ENCODE data around the gene IRF9. TPM values are rescaled to one million over a fixed set of nuclear protein-coding genes. Genes with fewer than 3 reads are reported as not detected.

The IRF9 gene
- total and polyA plus RNA-seq, 7 experiments from 2014 or later: 73.3 to 337 (median 134) TPM

GRCh38 chr14:24172871-24173281 is 11.8 kb downstream of the IRF9 start:
- POLR2A ChIA-PET: interaction anchor here (0.7 to 2.4 kb wide), 6 partner anchors 10 to 64 kb away, joined by 3 to 11 read pairs (median 4); partner anchors contain the start of genes DCAF11, IRF9 and NRL
- ATAC-seq (no peak), DNase-seq (no peak)
- Mint-ChIP-seq H3K4me1 (peaks cover 9 to 47% (median 37%) of the 10 kb centered on the region in 7 donors), H3K9me3 (no peaks in the 10 kb centered on the region), H3K36me3 (peaks cover 0 to 39% (median 12%) of the 10 kb centered on the region in 5 donors), H3K27ac (peak overlapping the region; percentile 19 to 88 (median 75)), H3K27me3 (no peaks in the 10 kb centered on the region), H3K4me3 (peak overlapping the region in 9 of 10 donors; percentile 33 to 94 (median 66))
- H3K27me3 ChIP-seq (ENCODE audit: control insufficient read depth in 2 of 2, insufficient read depth in 2 of 2, low read length in 2 of 2): no peaks in the 10 kb centered on the region
- no peak overlapping the region for H3K4me3 ChIP-seq (ENCODE audit: low read length)
- CTCF ChIA-PET: no interaction called here
- peak overlapping the region; percentile 1 for H3K27ac ChIP-seq (ENCODE audit: low read depth, low read length)
- no peaks in the 10 kb centered on the region for H3K9me3 ChIP-seq (ENCODE audit: control insufficient read depth in 2 of 3, low read length in 3 of 3)
- H3K36me3 ChIP-seq (ENCODE audit: control insufficient read depth in 2 of 3, insufficient read depth in 3 of 3, low read length in 3 of 3): peaks cover 6 to 32% (median 6%) of the 10 kb centered on the region in 3 experiments
- intact Hi-C loops (cut with micrococcal nuclease): no loop called here
- peaks cover 0 to 13% of the 10 kb centered on the region in 2 donors for H3K4me1 ChIP-seq (ENCODE audit: control insufficient read depth in 2 of 2, insufficient read depth in 2 of 2, low read length in 2 of 2)

- peaks cover 0 to 7% of the 10 kb centered on the region in 2 donors for H3K4me1 ChIP-seq (ENCODE audit: control insufficient read depth in 2 of 2, insufficient read depth in 2 of 2, low read length in 2 of 2)
- peak overlapping the region in 1 of 9 donors; percentile 81 for H3K27ac Mint-ChIP-seq
- ChIA-PET CTCF (interaction anchor here (0.5 to 0.7 kb wide), 2 partner anchors 62 to 146 kb away, joined by 4 to 8 read pairs; partner anchors contain the start of gene DCAF11), POLR2A (interaction anchor here (0.6 to 1.1 kb wide), 3 partner anchors 12 to 87 kb away, joined by 3 read pairs; partner anchors contain the start of gene IPO4)
- no peak overlapping the region for H3K4me3 Mint-ChIP-seq
- intact Hi-C loops (cut with micrococcal nuclease): no loop called here
- H3K4me1 Mint-ChIP-seq: peaks cover under 1 to 26% (median 18%) of the 10 kb centered on the region in 7 donors
- ATAC-seq (no peak), DNase-seq (no peak)
- H3K27ac ChIP-seq (ENCODE audit: low read depth, low read length): no peak overlapping the region
- H3K9me3 ChIP-seq (ENCODE audit: control insufficient read depth in 2 of 3, low read length in 3 of 3): no peaks in the 10 kb centered on the region
- peaks cover 0 to 39% (median 4%) of the 10 kb centered on the region in 5 donors for H3K36me3 Mint-ChIP-seq
- H3K27me3 ChIP-seq (ENCODE audit: control insufficient read depth in 2 of 2, insufficient read depth in 2 of 2, low read length in 2 of 2): no peaks in the 10 kb centered on the region
- no peaks in the 10 kb centered on the region for H3K9me3 Mint-ChIP-seq
- H3K36me3 ChIP-seq (ENCODE audit: control insufficient read depth in 2 of 3, insufficient read depth in 3 of 3, low read length in 3 of 3): peaks cover 0 to 57% (median 13%) of the 10 kb centered on the region in 3 experiments
- H3K4me3 ChIP-seq (ENCODE audit: low read length): no peak overlapping the region
- no peaks in the 10 kb centered on the region for H3K27me3 Mint-ChIP-seq
These were observed 15.5 kb downstream of the IRF9 start for GRCh38 chr14:24176599-24176998.

DNA sequence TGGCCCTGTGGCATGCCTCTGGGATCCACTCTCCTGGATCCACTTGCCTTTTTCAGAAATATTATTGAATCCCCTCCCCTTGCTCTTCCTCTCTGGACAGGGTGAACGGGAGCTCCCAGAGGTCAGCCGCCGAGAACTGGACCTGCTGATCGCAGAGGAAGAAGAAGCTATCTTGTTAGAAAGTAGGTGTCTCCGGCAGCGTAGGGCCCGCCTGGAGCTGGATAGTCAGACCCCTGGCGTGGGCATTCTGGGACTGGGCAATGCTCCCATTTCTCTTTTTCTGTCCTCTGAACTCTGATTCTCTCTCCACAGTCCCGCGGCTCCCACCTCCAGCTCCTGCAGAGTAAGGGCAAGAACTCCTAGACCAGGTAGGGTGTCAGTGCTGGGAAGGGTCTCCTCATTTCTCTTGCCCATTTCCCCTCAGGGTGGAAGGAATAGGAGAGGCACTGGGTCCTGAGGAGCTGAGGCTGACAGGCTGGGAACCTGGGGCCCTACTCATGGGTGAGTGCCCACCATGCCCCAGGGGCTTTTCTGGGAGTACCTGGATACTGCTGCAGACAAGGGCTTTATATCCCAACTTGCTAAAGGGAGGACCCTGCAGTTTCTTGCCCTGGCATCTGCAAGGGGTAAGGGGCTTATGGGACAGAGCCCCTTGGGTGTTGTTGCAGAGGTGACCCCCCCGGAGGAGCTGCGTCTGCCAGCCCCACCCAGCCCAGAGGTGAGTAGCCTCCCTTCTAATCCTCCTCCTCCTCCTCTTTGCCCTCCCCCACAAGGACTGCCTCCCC is 16.2 kb downstream of the IRF9 start:
- H3K4me1 Mint-ChIP-seq: peaks cover 0 to 21% (median 15%) of the 10 kb centered on the region in 7 donors
- Histone ChIP-seq H3K4me3 (ENCODE audit: low read length) (no peak overlapping the region), H3K9me3 (ENCODE audit: control insufficient read depth in 2 of 3, low read length in 3 of 3) (no peaks in the 10 kb centered on the region), H3K27me3 (ENCODE audit: control insufficient read depth in 2 of 2, insufficient read depth in 2 of 2, low read length in 2 of 2) (no peaks in the 10 kb centered on the region), H3K27ac (ENCODE audit: low read depth, low read length) (no peak overlapping the region), H3K4me1 (ENCODE audit: control insufficient read depth in 2 of 2, insufficient read depth in 2 of 2, low read length in 2 of 2) (peaks cover 0 to 2% of the 10 kb centered on the region in 2 donors), H3K36me3 (ENCODE audit: control insufficient read depth in 2 of 3, insufficient read depth in 3 of 3, low read length in 3 of 3) (peaks cover 0 to 63% (median 13%) of the 10 kb centered on the region in 3 experiments)
- POLR2A ChIA-PET: interaction anchor here (0.9 to 1.1 kb wide), 2 partner anchors 11 to 22 kb away, joined by 3 read pairs; partner anchors contain the start of gene IPO4
- CTCF ChIA-PET: interaction anchor here (0.5 kb wide), 1 partner anchor 146 kb away, joined by 8 read pairs; no protein-coding TSS in a partner anchor
- ATAC-seq (no peak), DNase-seq (no peak)
- no peak overlapping the region for H3K4me3 Mint-ChIP-seq
- intact Hi-C loops (cut with micrococcal nuclease): no loop called here
- peak overlapping the region in 3 of 9 donors; percentile 69 to 81 (median 72) for H3K27ac Mint-ChIP-seq
- H3K36me3 Mint-ChIP-seq: peaks cover 0 to 39% (median 4%) of the 10 kb centered on the region in 5 donors
- no peaks in the 10 kb centered on the region for H3K27me3 Mint-ChIP-seq
- H3K9me3 Mint-ChIP-seq: no peaks in the 10 kb centered on the region

DNA sequence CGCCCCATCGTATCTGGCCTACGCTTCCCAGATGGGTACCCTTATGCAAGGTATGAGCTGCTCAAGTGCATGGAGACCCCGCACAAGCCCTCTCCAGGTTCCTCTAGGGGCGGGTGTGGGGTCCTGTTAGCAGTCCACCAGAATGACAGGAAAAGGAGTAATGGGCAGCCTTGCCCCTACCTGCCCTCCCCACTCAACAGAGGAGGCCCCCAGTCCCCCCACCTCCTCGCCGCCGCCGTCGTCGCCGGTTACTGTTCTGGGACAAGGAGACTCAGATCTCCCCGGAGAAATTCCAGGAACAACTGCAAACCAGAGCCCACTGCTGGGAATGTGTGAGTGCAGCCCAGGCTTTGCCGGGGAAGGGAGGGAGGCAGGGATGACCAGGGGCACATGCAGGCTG is 16.8 kb downstream of the IRF9 start:
- intact Hi-C loops (cut with micrococcal nuclease): no loop called here
- Mint-ChIP-seq H3K9me3 (peaks cover 0 to 2% (median 0%) of the 10 kb centered on the region in 11 donors), H3K4me1 (peaks cover 0 to 20% (median 12%) of the 10 kb centered on the region in 7 donors), H3K4me3 (no peak overlapping the region), H3K27me3 (no peaks in the 10 kb centered on the region), H3K27ac (peak overlapping the region in 1 of 9 donors; percentile 24), H3K36me3 (peaks cover 0 to 38% (median 4%) of the 10 kb centered on the region in 5 donors)
- no peak overlapping the region for H3K27ac ChIP-seq (ENCODE audit: low read depth, low read length)
- peaks cover 0 to 70% (median 15%) of the 10 kb centered on the region in 3 experiments for H3K36me3 ChIP-seq (ENCODE audit: control insufficient read depth in 2 of 3, insufficient read depth in 3 of 3, low read length in 3 of 3)
- DNase-seq: no peak
- no peaks in the 10 kb centered on the region for H3K4me1 ChIP-seq (ENCODE audit: control insufficient read depth in 2 of 2, insufficient read depth in 2 of 2, low read length in 2 of 2)
- CTCF ChIA-PET: no interaction called here
- no peak for ATAC-seq
- H3K9me3 ChIP-seq (ENCODE audit: control insufficient read depth in 2 of 3, low read length in 3 of 3): no peaks in the 10 kb centered on the region
- POLR2A ChIA-PET: interaction anchor here (2.7 kb wide), 1 partner anchor 11 kb away, joined by 9 read pairs; the partner anchor contains the start of gene IPO4
- H3K27me3 ChIP-seq (ENCODE audit: control insufficient read depth in 2 of 2, insufficient read depth in 2 of 2, low read length in 2 of 2): no peaks in the 10 kb centered on the region
- no peak overlapping the region for H3K4me3 ChIP-seq (ENCODE audit: low read length)

DNA sequence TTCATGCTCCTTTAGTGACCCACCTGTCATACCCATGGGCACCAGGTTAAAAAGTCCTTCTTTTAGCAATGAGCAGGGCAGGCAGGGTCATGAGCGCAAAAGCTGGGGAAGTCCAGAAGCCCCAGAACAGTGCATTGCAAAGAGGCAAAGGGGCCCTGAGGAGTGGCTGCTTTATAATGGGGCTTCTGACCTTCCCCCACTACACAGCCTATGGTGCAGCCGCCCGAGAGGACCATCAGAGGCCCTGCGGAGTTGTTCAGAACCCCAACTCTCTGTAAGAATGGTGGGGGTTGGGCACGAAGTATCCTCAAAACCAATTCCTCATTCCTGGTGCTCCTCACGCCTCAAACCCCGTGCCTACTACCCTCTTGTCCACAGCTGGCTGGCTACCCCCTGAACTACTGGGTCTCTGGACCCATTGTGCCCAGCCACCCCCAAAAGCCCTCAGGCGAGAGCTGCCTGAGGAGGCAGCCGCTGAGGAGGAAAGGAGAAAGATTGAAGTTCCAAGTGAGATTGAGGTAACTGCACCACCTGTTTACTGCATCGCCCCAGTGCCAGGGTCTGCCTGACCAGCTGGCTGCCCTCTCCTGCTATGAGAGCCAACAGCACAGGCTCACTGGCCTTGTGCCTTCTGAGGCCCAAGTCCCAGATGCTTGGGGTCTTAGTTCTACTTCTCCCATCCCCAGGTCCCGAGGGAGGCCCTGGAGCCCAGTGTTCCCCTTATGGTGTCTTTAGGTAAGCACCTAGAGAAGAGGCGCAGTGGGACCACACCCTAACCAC is 17.5 kb downstream of the IRF9 start:
- Mint-ChIP-seq H3K9me3 (peaks cover 0 to 2% (median 0%) of the 10 kb centered on the region in 11 donors), H3K27ac (peak overlapping the region in 2 of 9 donors; percentile 32 to 75), H3K4me1 (peaks cover 0 to 18% (median 5%) of the 10 kb centered on the region in 7 donors), H3K27me3 (no peaks in the 10 kb centered on the region), H3K4me3 (no peak overlapping the region), H3K36me3 (peaks cover 0 to 35% (median 4%) of the 10 kb centered on the region in 5 donors)
- ATAC-seq (no peak), DNase-seq (no peak)
- Histone ChIP-seq H3K9me3 (ENCODE audit: control insufficient read depth in 2 of 3, low read length in 3 of 3) (no peaks in the 10 kb centered on the region), H3K4me1 (ENCODE audit: control insufficient read depth in 2 of 2, insufficient read depth in 2 of 2, low read length in 2 of 2) (no peaks in the 10 kb centered on the region), H3K27me3 (ENCODE audit: control insufficient read depth in 2 of 2, insufficient read depth in 2 of 2, low read length in 2 of 2) (no peaks in the 10 kb centered on the region), H3K4me3 (ENCODE audit: low read length) (no peak overlapping the region), H3K27ac (ENCODE audit: low read depth, low read length) (no peak overlapping the region), H3K36me3 (ENCODE audit: control insufficient read depth in 2 of 3, insufficient read depth in 3 of 3, low read length in 3 of 3) (peaks cover 0 to 77% (median 20%) of the 10 kb centered on the region in 3 experiments)
- CTCF ChIA-PET: no interaction called here
- POLR2A ChIA-PET: interaction anchor here (0.6 to 2.7 kb wide), 4 partner anchors 10 to 63 kb away, joined by 3 to 9 read pairs (median 4); partner anchors contain the start of gene IPO4
- intact Hi-C loops (cut with micrococcal nuclease): no loop called here

GRCh38 chr14:24179294-24179960 is 18.4 kb downstream of the IRF9 start:
- no peak overlapping the region for H3K4me3 Mint-ChIP-seq
- Histone ChIP-seq H3K27me3 (ENCODE audit: control insufficient read depth in 2 of 2, insufficient read depth in 2 of 2, low read length in 2 of 2) (no peaks in the 10 kb centered on the region), H3K4me3 (ENCODE audit: low read length) (no peak overlapping the region), H3K9me3 (ENCODE audit: control insufficient read depth in 2 of 3, low read length in 3 of 3) (no peaks in the 10 kb centered on the region), H3K27ac (ENCODE audit: low read depth, low read length) (no peak overlapping the region), H3K4me1 (ENCODE audit: control insufficient read depth in 2 of 2, insufficient read depth in 2 of 2, low read length in 2 of 2) (no peaks in the 10 kb centered on the region), H3K36me3 (ENCODE audit: control insufficient read depth in 2 of 3, insufficient read depth in 3 of 3, low read length in 3 of 3) (peaks cover 0 to 83% (median 20%) of the 10 kb centered on the region in 3 experiments)
- ChIA-PET CTCF (no interaction called here), POLR2A (interaction anchor here (0.6 to 2.7 kb wide), 4 partner anchors 10 to 63 kb away, joined by 3 to 9 read pairs (median 4); partner anchors contain the start of gene IPO4)
- DNase-seq: no peak
- peak overlapping the region in 5 of 9 donors; percentile 32 to 75 (median 59) for H3K27ac Mint-ChIP-seq
- intact Hi-C loops (cut with micrococcal nuclease): no loop called here
- H3K27me3 Mint-ChIP-seq: no peaks in the 10 kb centered on the region
- peaks cover 0 to 34% (median 4%) of the 10 kb centered on the region in 5 donors for H3K36me3 Mint-ChIP-seq
- H3K4me1 Mint-ChIP-seq: peaks cover 0 to 17% (median 4%) of the 10 kb centered on the region in 7 donors
- H3K9me3 Mint-ChIP-seq: peaks cover 0 to 2% (median 0%) of the 10 kb centered on the region in 11 donors
- ATAC-seq: no peak
